Measurements from ENCODE around the gene FMN2. TPM values are rescaled to one million over a fixed set of nuclear protein-coding genes. Genes with fewer than 3 reads are reported as not detected.

Gene FMN2
- total RNA-seq, 2 experiments from 2014 or later = not detected

- DNase-seq = no peak
- ChIA-PET POLR2A (no interaction called here), CTCF (no interaction called here)
- no peak for ATAC-seq (ENCODE audit: poor library complexity)
- H3K27me3 ChIP-seq (ENCODE audit: control insufficient read depth in 1 of 2, insufficient read depth in 2 of 2, low read length in 2 of 2) = no peaks in the 10 kb centered on the region
- H3K4me1 ChIP-seq (ENCODE audit: insufficient read depth, low read length) = no peaks in the 10 kb centered on the region
- no peaks in the 10 kb centered on the region for H3K36me3 Mint-ChIP-seq (ENCODE audit: low read depth)
- intact Hi-C loops (cut with DNase I, micrococcal nuclease) = no loop called here
- no peak for TF ChIP-seq CTCF (IDR thresholded peaks at IDR 0.05)
- no peak overlapping the region for H3K4me3 ChIP-seq (ENCODE audit: low read length)
- H3K27me3 Mint-ChIP-seq = no peaks in the 10 kb centered on the region
- H3K9me3 ChIP-seq (ENCODE audit: control insufficient read depth in 1 of 2, insufficient read depth in 1 of 2, low read length in 2 of 2) = peaks cover 0 to 11% of the 10 kb centered on the region in 2 experiments
- H3K9me3 Mint-ChIP-seq = peaks cover 2% of the 10 kb centered on the region
- no peak overlapping the region for H3K27ac ChIP-seq (ENCODE audit: low read depth in 1 of 2, low read length in 2 of 2)
- no peak overlapping the region for H3K27ac Mint-ChIP-seq
- no peaks in the 10 kb centered on the region for H3K36me3 ChIP-seq (ENCODE audit: insufficient read depth, low read length)
- H3K4me3 Mint-ChIP-seq = no peak overlapping the region
- H3K4me1 Mint-ChIP-seq (ENCODE audit: low read depth) = no peaks in the 10 kb centered on the region
These were observed 77.5 kb downstream of the FMN2 start for GRCh38 chr1:240169188-240169587.

GRCh38 chr1:240170266-240170665, 78.6 kb downstream of the FMN2 start:
- H3K36me3 Mint-ChIP-seq (ENCODE audit: low read depth) = no peaks in the 10 kb centered on the region
- no peak overlapping the region for H3K4me3 ChIP-seq (ENCODE audit: low read length)
- TF ChIP-seq CTCF (IDR thresholded peaks at IDR 0.05) = no peak
- peaks cover 1% of the 10 kb centered on the region for H3K9me3 Mint-ChIP-seq
- CTCF ChIA-PET = no interaction called here
- no peaks in the 10 kb centered on the region for H3K4me1 ChIP-seq (ENCODE audit: insufficient read depth, low read length)
- H3K4me1 Mint-ChIP-seq (ENCODE audit: low read depth) = no peaks in the 10 kb centered on the region
- H3K4me3 Mint-ChIP-seq = no peak overlapping the region
- H3K9me3 ChIP-seq (ENCODE audit: control insufficient read depth in 1 of 2, insufficient read depth in 1 of 2, low read length in 2 of 2) = peaks cover 0 to 3% of the 10 kb centered on the region in 2 experiments
- DNase-seq (no peak), ATAC-seq (ENCODE audit: poor library complexity) (no peak)
- no peaks in the 10 kb centered on the region for H3K36me3 ChIP-seq (ENCODE audit: insufficient read depth, low read length)
- H3K27me3 ChIP-seq (ENCODE audit: control insufficient read depth in 1 of 2, insufficient read depth in 2 of 2, low read length in 2 of 2) = no peaks in the 10 kb centered on the region
- no peaks in the 10 kb centered on the region for H3K27me3 Mint-ChIP-seq
- H3K27ac ChIP-seq (ENCODE audit: low read depth in 1 of 2, low read length in 2 of 2) = no peak overlapping the region
- H3K27ac Mint-ChIP-seq = no peak overlapping the region
- intact Hi-C loops (cut with DNase I, micrococcal nuclease) = no loop called here
- POLR2A ChIA-PET = no interaction called here

GRCh38 chr1:240170806-240171205, 79.1 kb downstream of the FMN2 start:
- POLR2A ChIA-PET = no interaction called here
- no peak for TF ChIP-seq CTCF (IDR thresholded peaks at IDR 0.05)
- ATAC-seq (ENCODE audit: poor library complexity) (no peak), DNase-seq (no peak)
- H3K4me3 ChIP-seq (ENCODE audit: low read length) = no peak overlapping the region
- no peaks in the 10 kb centered on the region for H3K36me3 Mint-ChIP-seq (ENCODE audit: low read depth)
- H3K27ac ChIP-seq (ENCODE audit: low read depth in 1 of 2, low read length in 2 of 2) = no peak overlapping the region
- no peaks in the 10 kb centered on the region for H3K36me3 ChIP-seq (ENCODE audit: insufficient read depth, low read length)
- H3K9me3 ChIP-seq (ENCODE audit: control insufficient read depth in 1 of 2, insufficient read depth in 1 of 2, low read length in 2 of 2) = no peaks in the 10 kb centered on the region
- no peak overlapping the region for H3K4me3 Mint-ChIP-seq
- no peaks in the 10 kb centered on the region for H3K4me1 ChIP-seq (ENCODE audit: insufficient read depth, low read length)
- H3K27me3 Mint-ChIP-seq = no peaks in the 10 kb centered on the region
- no peaks in the 10 kb centered on the region for H3K9me3 Mint-ChIP-seq
- H3K27ac Mint-ChIP-seq = no peak overlapping the region
- H3K27me3 ChIP-seq (ENCODE audit: control insufficient read depth in 1 of 2, insufficient read depth in 2 of 2, low read length in 2 of 2) = no peaks in the 10 kb centered on the region
- CTCF ChIA-PET = no interaction called here
- intact Hi-C loops (cut with DNase I, micrococcal nuclease) = no loop called here
- H3K4me1 Mint-ChIP-seq (ENCODE audit: low read depth) = no peaks in the 10 kb centered on the region
